Mononuclear cell (primary cell): ENCODE measurements around the gene HNRNPF. TPM values are rescaled to one million over a fixed set of nuclear protein-coding genes. Genes with fewer than 3 reads are reported as not detected.
"Not testable (repeated sequence)": the region's sequence is repeated elsewhere in the genome, so short reads cannot be mapped to it uniquely, and the experiment has no call there.

ENCODE experiments used
- H3K27me3 ChIP-seq: 2 replicates; pipeline ENCODE4 v1.6.0; 2011; ENCODE audit warnings: low read length, control low read depth; ENCODE audit not compliant: insufficient read depth
- H3K4me1 ChIP-seq: 2 replicates; pipeline ENCODE4 v1.5.1; 2011; ENCODE audit warnings: mild to moderate bottlenecking, low read length, control low read depth; ENCODE audit not compliant: insufficient read depth
- H3K4me3 ChIP-seq: 2 replicates; pipeline ENCODE4 v1.5.1; 2011; ENCODE audit warnings: mild to moderate bottlenecking, low read length, moderate library complexity
- H3K9me3 ChIP-seq: 2 replicates; pipeline ENCODE4 v1.5.1; 2011; ENCODE audit warnings: low read depth, mild to moderate bottlenecking, control low read depth, low read length
- total RNA-seq: library from RNA; depleted of rRNA; stranded (reverse); fragments of >200 nt; gene quantifications from one replicate; pipeline ENCODE4 v1.2.3, GENCODE V29; 2012

Gene HNRNPF
- total RNA-seq, 1 donor = 118 TPM

DNA sequence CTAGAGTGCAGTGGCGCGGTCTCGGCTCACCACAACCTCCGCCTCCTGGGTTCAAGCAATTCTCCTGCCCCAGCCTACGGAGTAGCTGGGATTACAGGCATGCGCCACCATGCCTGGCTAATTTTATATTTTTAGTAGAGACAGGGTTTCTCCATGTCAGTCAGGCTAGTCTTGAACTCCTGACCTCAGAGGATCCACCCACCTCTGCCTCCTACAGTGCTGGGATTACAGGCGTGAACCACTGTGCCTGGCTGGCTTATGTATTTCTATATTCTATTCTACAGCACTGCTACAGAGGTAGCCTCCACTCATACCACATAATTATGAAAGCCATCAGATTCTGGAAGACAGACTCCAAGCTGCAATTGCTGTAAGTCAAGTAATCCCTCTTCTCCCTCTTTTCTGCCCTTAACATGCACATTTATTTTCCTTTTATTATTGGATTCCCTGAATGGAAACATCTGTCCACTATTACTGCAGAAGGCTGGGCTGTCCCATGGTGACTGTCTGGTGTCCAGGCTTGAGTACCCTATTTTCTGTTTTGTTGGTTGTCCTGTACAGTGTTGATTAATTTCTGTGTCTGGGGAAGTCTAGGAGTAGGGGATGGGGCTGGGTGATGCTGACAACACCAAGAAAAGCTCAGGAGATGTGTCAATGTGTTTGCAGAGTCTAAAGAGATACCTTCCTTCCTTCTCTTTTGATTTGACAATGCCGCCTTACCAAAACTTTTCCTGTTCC, 22.1 kb upstream of the HNRNPF start:
- Histone ChIP-seq H3K4me1 (peaks cover 36% of the 10 kb centered on the region), H3K9me3 (no peaks in the 10 kb centered on the region), H3K4me3 (no peak overlapping the region), H3K27me3 (no peaks in the 10 kb centered on the region)

DNA sequence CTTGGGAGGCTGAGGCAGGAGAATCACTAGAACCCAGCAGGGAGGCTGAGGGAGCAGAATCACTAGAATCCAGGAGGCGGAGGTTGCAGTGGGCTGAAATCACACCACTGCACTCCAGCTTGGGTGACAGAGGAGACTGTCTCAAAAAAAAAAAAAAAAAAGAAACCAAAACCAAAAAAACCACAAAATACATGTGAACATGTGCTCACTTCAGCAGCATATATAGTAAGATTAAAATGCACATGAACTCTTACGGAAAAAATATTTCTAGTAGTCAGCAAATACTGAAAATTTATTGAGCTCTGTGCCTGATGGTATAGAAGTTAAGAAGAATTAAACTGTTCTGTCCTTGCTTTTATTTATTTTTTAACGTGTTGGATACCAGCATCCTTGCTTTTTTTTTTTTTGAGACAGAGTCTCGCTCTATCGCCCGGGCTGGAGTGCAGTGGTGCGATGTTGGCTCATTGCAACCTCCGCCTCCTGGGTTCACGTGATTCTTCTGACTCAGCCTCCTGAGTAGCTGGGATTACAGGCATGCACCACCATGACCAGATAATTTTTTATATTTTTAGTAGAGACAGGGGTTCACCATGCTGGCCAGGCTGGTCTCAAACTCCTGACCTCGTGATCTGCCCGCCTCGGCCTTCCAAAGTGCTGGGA, 18.3 kb upstream of the HNRNPF start:
- Histone ChIP-seq H3K4me3 (no peak overlapping the region), H3K9me3 (no peaks in the 10 kb centered on the region), H3K4me1 (peaks cover 24% of the 10 kb centered on the region), H3K27me3 (no peaks in the 10 kb centered on the region)

DNA sequence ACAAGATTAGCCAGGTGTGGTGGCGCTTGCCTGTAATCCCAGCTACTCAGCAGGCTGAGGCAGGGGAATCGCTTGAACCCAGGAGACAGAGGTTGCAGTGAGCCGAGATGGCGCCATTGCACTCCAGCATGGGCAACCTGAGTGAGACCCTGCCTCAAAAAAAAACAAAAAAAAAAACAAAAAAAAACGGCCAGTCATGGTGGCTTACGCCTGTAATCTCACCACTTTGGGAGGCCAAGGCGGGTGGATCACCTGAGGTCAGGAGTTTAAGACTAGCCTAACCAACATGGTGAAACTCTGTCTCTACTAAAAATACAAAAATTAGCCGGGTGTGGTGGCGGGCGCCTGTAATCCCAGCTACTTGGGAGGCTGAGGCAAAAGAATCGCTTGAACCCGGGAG, 17.5 kb upstream of the HNRNPF start:
- H3K4me1 ChIP-seq = peaks cover 20% of the 10 kb centered on the region
- not testable (repeated sequence) for H3K4me3 ChIP-seq, H3K27me3 ChIP-seq, H3K9me3 ChIP-seq

DNA sequence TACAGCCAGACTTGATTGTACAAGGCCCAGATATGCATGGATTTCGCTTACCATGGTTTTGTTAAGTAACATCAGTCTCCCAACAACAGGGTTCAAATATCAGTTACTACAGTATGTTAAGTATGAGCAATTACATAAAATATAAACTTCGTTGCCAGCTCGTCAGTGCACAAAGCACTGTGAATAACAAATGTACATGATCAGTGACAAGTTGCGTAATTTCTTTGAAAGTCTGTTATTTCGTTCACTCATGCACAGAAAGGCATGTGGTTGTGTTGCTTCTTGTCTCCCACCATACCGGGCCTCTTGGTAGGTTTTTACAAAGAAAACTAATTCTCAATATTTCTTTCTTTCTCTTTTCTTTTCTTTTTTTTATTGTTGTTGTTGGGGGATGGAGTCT, 15.4 kb upstream of the HNRNPF start:
- no peak overlapping the region for H3K4me3 ChIP-seq
- H3K27me3 ChIP-seq = no peaks in the 10 kb centered on the region
- H3K4me1 ChIP-seq = peaks cover 29% of the 10 kb centered on the region
- H3K9me3 ChIP-seq = no peaks in the 10 kb centered on the region

DNA sequence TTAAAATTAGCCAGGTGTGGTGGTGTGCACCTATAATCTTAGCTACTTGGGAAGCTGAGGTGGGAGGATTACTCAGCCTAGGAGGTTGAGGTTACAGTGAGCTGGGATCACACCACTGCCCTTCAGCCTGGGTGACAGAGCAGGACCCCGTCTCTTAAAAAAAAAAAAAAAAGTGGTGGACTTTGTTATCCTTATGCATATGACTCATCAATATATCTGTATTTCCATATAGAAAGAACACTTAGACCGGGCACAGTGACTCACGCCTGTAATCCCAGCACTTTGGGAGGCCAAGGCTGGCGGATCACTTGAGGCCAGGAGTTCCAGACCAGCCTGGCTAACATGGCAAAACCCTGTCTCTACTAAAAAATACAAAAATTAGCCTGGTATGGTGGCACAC, 13.0 kb upstream of the HNRNPF start:
- not testable (repeated sequence) for H3K9me3 ChIP-seq, H3K27me3 ChIP-seq, H3K4me3 ChIP-seq
- peaks cover 52% of the 10 kb centered on the region for H3K4me1 ChIP-seq

DNA sequence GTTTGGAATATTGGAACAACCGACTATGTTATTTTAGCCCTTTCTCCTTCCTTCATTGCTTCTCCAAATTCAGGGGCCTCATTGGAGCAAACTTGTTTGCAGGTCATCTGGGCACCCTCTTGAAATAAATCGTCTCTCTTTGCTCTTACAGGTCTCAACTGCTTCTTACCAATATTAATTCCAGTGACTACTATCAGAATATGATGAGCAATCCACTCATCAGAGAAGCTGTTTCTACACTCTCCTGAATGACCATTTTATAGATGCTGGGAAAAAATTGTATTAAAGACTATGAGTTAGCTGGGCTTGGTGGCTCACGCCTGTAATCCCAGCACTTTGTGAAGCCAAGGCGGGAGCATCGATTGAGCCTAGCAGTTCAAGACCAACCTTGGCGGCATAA, 12.5 kb upstream of the HNRNPF start:
- peaks cover 54% of the 10 kb centered on the region for H3K4me1 ChIP-seq
- no peaks in the 10 kb centered on the region for H3K27me3 ChIP-seq
- H3K9me3 ChIP-seq = no peaks in the 10 kb centered on the region
- no peak overlapping the region for H3K4me3 ChIP-seq

DNA sequence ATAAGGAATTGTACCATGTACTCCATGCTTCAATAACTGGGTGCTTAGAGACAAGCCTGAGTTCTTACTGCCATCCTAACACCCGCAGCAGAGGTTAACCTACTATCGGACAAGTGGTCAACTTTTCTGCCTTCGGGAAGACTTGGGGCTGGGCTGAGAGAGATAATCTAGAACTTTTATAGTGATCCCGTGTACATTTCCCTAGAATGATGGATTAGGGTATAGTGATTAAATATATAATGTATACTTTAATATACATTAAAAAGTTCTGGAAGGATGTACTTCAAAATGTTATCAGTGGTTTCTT, 12.2 kb upstream of the HNRNPF start:
- H3K4me3 ChIP-seq = peak overlapping the region; percentile 59
- peaks cover 54% of the 10 kb centered on the region for H3K4me1 ChIP-seq
- H3K9me3 ChIP-seq = no peaks in the 10 kb centered on the region
- H3K27me3 ChIP-seq = no peaks in the 10 kb centered on the region

DNA sequence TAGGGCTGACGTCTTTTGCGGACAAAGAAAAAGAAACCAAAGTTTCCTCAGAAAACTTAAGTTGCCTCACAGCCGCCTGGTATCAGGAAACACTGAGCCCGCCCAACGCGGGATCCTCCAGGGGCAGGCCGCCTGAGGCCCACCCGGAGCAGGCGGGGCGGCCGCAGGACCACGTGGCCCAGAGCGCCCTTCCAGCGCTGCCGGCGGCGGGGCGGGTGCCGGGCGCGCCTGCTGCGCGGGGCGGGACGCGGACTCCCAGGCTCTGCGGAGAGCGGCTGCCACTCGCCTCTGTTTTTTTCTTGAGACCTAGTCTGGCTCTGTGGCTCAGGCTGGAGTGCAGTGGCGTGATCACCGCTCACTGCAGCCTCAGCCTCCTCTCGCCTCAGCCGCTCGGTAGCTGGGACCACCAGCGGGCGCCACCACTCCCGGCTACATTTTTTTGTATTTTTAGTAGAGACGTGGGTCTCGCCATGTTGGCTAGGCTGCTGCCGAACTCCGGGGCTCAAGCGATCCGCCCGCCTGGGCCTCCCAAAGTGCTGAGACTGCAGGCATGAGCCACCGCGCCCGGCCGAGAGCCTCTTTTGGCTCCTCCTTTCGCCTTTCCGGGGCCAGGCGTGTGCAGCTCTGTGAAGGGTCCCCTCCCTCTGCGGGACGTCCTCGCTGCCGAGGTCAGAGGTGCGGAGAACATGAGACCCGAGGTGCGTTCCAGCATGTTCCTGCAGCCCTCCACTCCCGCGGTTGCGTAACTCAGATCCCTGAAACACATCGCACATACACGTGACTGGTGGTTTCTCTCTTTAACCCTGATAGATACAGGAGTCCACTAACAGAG, 11.6 kb upstream of the HNRNPF start:
- no peaks in the 10 kb centered on the region for H3K9me3 ChIP-seq
- peak overlapping the region; percentile 59 for H3K4me3 ChIP-seq
- H3K4me1 ChIP-seq = peaks cover 54% of the 10 kb centered on the region
- H3K27me3 ChIP-seq = no peaks in the 10 kb centered on the region

DNA sequence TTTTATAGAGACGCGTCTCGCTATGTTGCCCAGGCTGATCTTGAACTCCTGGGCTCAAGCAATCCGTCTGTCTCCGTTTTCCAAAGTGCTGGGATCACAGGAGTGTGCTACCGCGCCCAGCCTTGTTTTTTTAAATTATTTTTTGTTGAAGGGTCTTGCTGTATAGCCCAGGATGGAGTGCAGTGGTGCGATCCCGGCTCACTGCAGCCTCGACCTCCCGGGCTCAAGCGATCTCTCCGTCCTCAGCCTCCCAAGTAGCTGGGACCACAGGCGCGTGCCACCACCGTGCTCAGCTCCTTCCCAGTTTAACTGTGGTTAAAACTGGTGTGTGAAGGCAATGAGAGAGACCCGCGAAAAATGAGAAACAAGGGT, 11.0 kb upstream of the HNRNPF start:
- H3K4me3 ChIP-seq = peak overlapping the region; percentile 59
- H3K9me3 ChIP-seq = no peaks in the 10 kb centered on the region
- H3K27me3 ChIP-seq = no peaks in the 10 kb centered on the region
- peaks cover 54% of the 10 kb centered on the region for H3K4me1 ChIP-seq

DNA sequence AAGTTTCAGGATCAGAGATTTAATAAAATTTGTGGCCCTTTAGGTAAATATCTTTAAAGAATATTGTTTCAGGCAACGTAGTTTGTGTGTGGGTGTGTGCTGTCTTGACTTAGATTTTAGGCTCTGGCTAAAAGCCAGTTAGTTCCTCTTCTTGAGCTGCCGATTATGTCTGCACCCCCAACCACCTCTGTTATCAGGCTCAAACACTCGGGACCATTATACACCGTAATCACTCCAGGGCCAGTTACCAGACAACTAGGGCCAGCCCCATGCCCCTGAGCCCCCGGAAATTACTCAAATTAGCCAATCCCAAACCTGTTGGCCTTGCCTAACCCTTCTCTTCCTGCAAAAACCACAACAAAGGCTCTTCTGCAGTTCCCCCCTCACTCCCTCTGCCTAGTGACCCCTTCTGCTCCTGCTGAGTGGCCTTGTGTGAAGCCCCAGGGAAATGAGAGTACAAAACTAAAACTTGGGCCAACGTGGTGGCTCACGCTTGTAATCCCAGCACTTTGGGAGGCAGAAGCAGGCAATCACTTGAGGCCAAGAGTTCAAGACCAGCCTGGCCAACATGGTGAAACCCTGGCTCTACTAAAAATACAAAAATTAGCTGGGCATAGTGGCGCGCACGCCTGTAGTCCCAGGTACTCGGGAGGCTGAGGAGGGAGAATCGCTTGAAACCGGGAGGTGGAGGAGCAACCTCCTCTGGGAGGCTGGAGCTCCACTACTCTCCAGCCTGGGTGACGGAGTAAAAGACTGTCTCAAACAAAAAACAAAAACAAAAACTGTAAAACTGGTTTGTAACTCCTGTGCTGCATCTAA, 9.2 kb upstream of the HNRNPF start:
- no peaks in the 10 kb centered on the region for H3K27me3 ChIP-seq
- no peaks in the 10 kb centered on the region for H3K9me3 ChIP-seq
- peaks cover 54% of the 10 kb centered on the region for H3K4me1 ChIP-seq
- no peak overlapping the region for H3K4me3 ChIP-seq

DNA sequence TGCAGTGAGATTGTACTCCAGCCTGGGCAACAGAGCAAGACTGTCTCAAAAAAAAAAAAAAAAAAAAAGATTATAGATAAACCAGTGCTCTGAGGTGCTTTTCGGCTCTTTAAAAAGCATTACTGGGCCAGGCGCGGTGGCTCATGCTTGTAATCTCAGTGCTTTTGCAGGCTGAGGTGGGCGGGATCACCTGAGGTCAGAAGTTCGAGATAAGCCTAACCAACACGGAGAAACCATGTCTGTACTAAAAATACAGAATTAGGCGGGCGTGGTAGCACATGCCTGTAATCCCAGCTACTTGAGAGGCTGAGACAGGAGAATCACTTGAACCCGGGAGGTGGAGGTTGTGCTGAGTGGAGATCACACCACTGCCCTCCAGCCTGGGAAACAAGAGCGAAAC, 6.6 kb upstream of the HNRNPF start:
- no peaks in the 10 kb centered on the region for H3K9me3 ChIP-seq
- H3K4me1 ChIP-seq = peaks cover 43% of the 10 kb centered on the region
- H3K27me3 ChIP-seq = no peaks in the 10 kb centered on the region
- H3K4me3 ChIP-seq = no peak overlapping the region

DNA sequence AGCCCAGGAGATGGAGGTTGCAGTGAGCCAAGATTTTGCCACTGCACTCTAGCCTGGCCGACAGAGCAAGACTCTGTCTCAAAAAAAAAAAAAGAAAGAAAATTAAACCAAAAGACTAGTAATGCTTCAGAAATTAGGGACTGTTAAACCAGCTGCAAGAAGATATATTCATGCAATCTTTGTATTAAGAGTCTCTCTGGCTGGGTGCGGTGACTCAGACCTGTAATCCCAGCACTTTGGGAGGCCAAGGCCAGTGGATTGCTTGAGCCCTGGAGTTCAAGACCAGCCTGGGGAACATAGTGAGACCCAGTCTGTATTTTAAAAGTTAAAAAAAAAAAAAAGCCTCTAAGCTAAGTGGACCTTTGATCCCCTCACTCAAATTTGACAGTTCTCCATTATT, 2.5 kb upstream of the HNRNPF start:
- H3K9me3 ChIP-seq = no peaks in the 10 kb centered on the region
- peaks cover 17% of the 10 kb centered on the region for H3K4me1 ChIP-seq
- no peak overlapping the region for H3K4me3 ChIP-seq
- no peaks in the 10 kb centered on the region for H3K27me3 ChIP-seq

DNA sequence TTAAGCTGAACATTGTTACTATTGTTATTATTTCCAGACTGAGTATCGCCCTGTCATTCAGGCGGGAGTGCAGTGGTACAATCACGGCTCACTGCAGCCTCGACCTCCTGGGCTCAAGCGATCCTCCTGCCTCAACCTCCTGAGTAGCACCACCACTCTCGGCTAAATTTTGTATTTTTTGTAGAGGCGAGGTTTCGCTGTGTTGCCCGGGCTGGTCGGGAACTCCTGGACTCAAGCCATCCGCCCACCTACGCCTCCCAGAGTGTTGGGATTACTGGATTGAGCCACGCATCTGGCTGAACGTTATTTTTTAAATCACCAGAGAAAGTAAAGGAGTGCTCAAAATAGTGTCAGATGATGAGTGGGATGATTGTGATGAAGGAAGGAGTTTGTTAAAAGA, 1.4 kb upstream of the HNRNPF start:
- Histone ChIP-seq H3K27me3 (no peaks in the 10 kb centered on the region), H3K4me1 (peaks cover 22% of the 10 kb centered on the region), H3K4me3 (no peak overlapping the region), H3K9me3 (no peaks in the 10 kb centered on the region)

DNA sequence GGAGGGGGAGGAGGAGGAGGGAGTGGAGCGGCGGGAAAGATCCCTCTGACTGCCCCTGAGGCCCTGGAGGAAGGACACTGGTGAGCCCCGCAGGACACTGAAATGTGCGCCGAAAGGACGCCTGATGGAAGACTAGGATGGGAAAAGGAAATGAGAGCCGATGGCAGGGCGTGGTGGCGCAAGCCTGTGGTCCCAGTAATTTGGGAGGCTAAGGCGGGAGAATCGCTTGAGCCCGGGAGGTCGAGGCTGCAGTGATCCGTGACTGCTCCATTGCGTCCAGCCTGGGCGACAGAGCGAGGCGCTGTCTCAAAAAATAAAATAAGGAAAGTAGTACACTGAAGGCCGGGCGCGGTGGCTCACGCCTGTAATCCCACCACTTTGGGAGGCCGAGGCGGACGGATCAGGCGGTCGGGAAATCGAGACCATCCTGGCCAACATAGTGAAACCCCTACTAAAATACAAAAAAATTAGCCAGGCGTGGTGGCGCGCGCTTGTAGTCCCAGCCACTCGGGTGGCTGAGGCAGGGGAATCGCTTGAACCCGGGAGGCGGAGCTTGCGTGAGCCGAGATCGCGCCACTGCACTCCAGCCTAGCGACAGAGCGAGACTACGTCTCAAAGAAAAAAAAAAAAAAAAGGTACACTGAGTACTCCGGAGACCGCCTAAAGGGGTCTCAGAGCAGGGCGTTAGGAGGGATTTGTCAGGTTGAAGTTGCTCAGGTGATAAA, 561 bp upstream of the HNRNPF start:
- Histone ChIP-seq H3K4me3 (peak overlapping the region; percentile 83), H3K9me3 (no peaks in the 10 kb centered on the region), H3K27me3 (no peaks in the 10 kb centered on the region), H3K4me1 (peaks cover 29% of the 10 kb centered on the region)
